Heart left ventricle (tissue), 16 donors: ENCODE data around the gene OSBPL10. TPM values are rescaled to one million over a fixed set of nuclear protein-coding genes. Genes with fewer than 3 reads are reported as not detected.

ENCODE experiments used
- ATAC-seq, 4 donors: fragments of 200-7000 bp; cut with Tn5 transposase; one replicate each; pipeline ENCODE4 v1.9.1; 2020 to 2022; ENCODE audit warnings: moderate library complexity in 4 of 4, mild to moderate bottlenecking in 3 of 4, moderate number of reproducible peaks in 1 of 4
- DNase-seq, 5 donors: peaks; one replicate each; pipeline ENCODE4 v3.0.0-alpha.2; 2020
- H3K27ac ChIP-seq, 12 donors: fragments of 200-600 bp; sonication (generic) in 4 of 12; one replicate each; pipeline versions ENCODE4 v1.5.0 to v1.8.0; 2016 to 2022; ENCODE audit warnings: mild to moderate bottlenecking in 2 of 12
- H3K27me3 ChIP-seq, 9 donors: fragments of 200-600 bp; sonication (generic) in 2 of 9; one replicate each; pipeline versions ENCODE4 v1.5.1 to v1.8.0; 2016 to 2022; ENCODE audit warnings: mild to moderate bottlenecking in 3 of 9
- H3K36me3 ChIP-seq, 9 donors: fragments of 200-600 bp; sonication (generic) in 2 of 9; one replicate each; pipeline versions ENCODE4 v1.5.0 to v1.8.0; 2018 to 2022; ENCODE audit warnings: mild to moderate bottlenecking in 2 of 9
- H3K4me1 ChIP-seq, 12 donors: fragments of 200-600 bp; sonication (generic) in 4 of 12; one replicate each; pipeline versions ENCODE4 v1.5.0 to v1.8.0; 2016 to 2022; ENCODE audit warnings: mild to moderate bottlenecking in 3 of 12
- H3K4me3 ChIP-seq, 12 donors: fragments of 200-600 bp; sonication (generic) in 4 of 12; one replicate each; pipeline versions ENCODE4 v1.5.0 to v1.8.0; 2017 to 2022; ENCODE audit warnings: mild to moderate bottlenecking in 9 of 12, moderate library complexity in 4 of 12
- H3K9me3 ChIP-seq, 12 donors: fragments of 200-600 bp; sonication (generic) in 4 of 12; one replicate each; pipeline versions ENCODE4 v1.5.0 to v1.8.0; 2016 to 2022; ENCODE audit warnings: mild to moderate bottlenecking in 1 of 12
- POLR2A ChIP-seq, 2 donors: fragments of 450-650 bp; IDR thresholded peaks; one replicate each; pipeline ENCODE4 v1.6.1; 2017; ENCODE audit warnings: antibody characterized with exemption in 2 of 2, mild to moderate bottlenecking in 2 of 2, moderate library complexity in 2 of 2
- WGBS, 4 donors: extraction: QIAGEN DNeasy Blood & Tissue Kit in 2 of 4; methylation state at CpG; one replicate each; pipeline versions ENCODE4 v1.1.5 to v1.1.7; 2013 to 2018; 5-methylcytosine and 5-hydroxymethylcytosine counted together
- intact Hi-C, 10 donors: fragments of 100-400 bp; cut with DNase I; formaldehyde crosslinking; loops; one replicate each; pipeline versions ENCODE4 v1.11.1 to v1.14.2; 2022
- polyA plus RNA-seq, 2 donors: library from polyadenylated mRNA; stranded (reverse); fragments of 200-250 nt; gene quantifications; one replicate each; pipeline ENCODE4 v1.2.3, GENCODE V29; 2013
- total RNA-seq, 9 donors: library from RNA; depleted of rRNA in 2 of 9; stranded (reverse); fragments of >200 nt in 2 of 9; fragmentation: NEBNext Ultra II Directional in 3 of 9; extraction: Animal tissue kit (Norgen Biotek cat#: 25700) in 3 of 9; gene quantifications; one replicate each; pipeline versions ENCODE4 v1.1.0 to v1.2.4, GENCODE V29; 2016 to 2023
- TF ChIP-seq, protein P1 (sequence below), 12 donors: fragments of 200-600 bp; sonication (generic) in 4 of 12; IDR thresholded peaks; one replicate each; pipeline versions ENCODE4 v1.5.0 to v1.8.0; 2018 to 2022; ENCODE audit warnings: antibody characterized with exemption in 12 of 12, mild to moderate bottlenecking in 5 of 12
- donor health status: ischemic (EF 13 %, LVEDD 7.1; RV severe dilation, severe dysfunction).
- donor health status: healthy with polysubstance abuse.
- donor health status: DM: no; HTN: yes; CAD: no.
- donor health status: DM: no; HTN: no; CAD: no.
- donor health status: ischemic (EF 25% LVEDD 6.9; RV normal size, moderate dysfunction).
- donor health status: ischemic (EF 25% LVEDD 5.7; RV mildly dilated, moderate dysfunction).
- donor health status: healthy.
- donor health status: DM: yes; HTN: yes; CAD: no.
- donor health status: ischemic (EF 35%, LVEDD 5.7; RV mildly dilated, moderate dysfunction).
- donor health status: nonischemic (EF 11% LVEDD 7.7; RV severe dilation, severe dysfunction).
- donor health status: DM: yes; HTN: yes; CAD: no.
- donor health status: PGD.
- donor health status: ischemic (EF 29% LVEDD 5.4; RV normal size, mild dysfunction).
- donor health status: nonischemic (EF 23%, LVEDD 6.1; RV moderate dilation, normal function).

The OSBPL10 gene
- total and polyA plus RNA-seq, 11 donors = 1.3 to 12.7 (median 3.9) TPM

DNA sequence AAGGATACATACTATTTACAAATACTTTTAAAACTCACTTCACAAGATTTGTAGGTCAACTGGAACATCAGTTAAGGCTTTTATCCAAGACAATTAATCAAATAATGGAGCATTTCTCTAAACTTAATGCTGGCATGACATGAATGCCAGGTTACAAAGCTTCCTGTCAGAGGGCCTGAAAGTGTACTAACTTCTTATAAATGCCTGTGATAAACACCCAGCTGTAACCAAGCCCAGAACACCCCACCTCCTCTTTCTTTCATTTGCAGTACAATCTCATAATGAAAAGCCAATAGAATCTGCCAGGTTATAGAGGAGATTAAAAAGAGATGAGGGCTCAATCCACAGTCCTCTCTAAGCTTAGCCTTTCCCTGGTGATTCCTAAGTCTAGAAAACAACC is 214.4 kb downstream of the OSBPL10 start:
- Histone ChIP-seq H3K27me3 (no peaks in the 10 kb centered on the region), H3K4me1 (peaks cover 0 to 7% (median 1%) of the 10 kb centered on the region in 12 donors), H3K27ac (no peak overlapping the region), H3K9me3 (no peaks in the 10 kb centered on the region), H3K4me3 (no peak overlapping the region), H3K36me3 (no peaks in the 10 kb centered on the region)
- no peak for ATAC-seq
- no peak for DNase-seq
- TF ChIP-seq, protein P1, sequence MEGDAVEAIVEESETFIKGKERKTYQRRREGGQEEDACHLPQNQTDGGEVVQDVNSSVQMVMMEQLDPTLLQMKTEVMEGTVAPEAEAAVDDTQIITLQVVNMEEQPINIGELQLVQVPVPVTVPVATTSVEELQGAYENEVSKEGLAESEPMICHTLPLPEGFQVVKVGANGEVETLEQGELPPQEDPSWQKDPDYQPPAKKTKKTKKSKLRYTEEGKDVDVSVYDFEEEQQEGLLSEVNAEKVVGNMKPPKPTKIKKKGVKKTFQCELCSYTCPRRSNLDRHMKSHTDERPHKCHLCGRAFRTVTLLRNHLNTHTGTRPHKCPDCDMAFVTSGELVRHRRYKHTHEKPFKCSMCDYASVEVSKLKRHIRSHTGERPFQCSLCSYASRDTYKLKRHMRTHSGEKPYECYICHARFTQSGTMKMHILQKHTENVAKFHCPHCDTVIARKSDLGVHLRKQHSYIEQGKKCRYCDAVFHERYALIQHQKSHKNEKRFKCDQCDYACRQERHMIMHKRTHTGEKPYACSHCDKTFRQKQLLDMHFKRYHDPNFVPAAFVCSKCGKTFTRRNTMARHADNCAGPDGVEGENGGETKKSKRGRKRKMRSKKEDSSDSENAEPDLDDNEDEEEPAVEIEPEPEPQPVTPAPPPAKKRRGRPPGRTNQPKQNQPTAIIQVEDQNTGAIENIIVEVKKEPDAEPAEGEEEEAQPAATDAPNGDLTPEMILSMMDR (IDR thresholded peaks at IDR 0.05) = no peak
- no peak for TF ChIP-seq POLR2A (IDR thresholded peaks at IDR 0.05)
- intact Hi-C loops = loop anchor here (5.0 to 10.0 kb wide), 10 partner anchors 154 to 1002 kb away; partner anchors contain the start of gene STT3B (in 1 of the 10)

DNA sequence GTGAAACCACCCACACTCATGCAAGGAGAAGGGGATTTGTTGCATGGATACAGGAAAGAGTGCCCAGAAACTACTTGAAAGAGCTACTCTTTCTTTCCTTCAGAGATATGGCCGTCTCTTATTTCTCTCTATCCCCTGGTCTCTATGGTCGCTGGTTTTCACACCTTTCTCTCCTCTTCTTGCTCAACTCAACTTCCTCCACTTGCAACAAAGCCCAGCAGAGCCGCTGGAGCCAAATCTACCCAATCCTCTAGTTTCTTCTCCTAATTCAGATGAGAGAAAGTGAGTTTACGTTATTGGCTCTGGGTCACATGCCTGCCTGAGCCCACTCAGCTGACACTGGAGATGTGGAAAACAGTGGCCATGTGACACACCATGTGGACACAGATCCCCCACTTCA is 215.2 kb downstream of the OSBPL10 start:
- H3K4me3 ChIP-seq = no peak overlapping the region
- H3K27me3 ChIP-seq = no peaks in the 10 kb centered on the region
- ATAC-seq (no peak), DNase-seq (no peak)
- no peaks in the 10 kb centered on the region for H3K9me3 ChIP-seq
- peaks cover 0 to 7% (median 1%) of the 10 kb centered on the region in 12 donors for H3K4me1 ChIP-seq
- H3K36me3 ChIP-seq = no peaks in the 10 kb centered on the region
- 70 to 93% (median 88%) methylated on average over 4 of the region's 4 CpGs for WGBS, 4 donors
- intact Hi-C loops = loop anchor here (5.0 to 10.0 kb wide), 10 partner anchors 154 to 1001 kb away; partner anchors contain the start of gene STT3B (in 1 of the 10)
- H3K27ac ChIP-seq = no peak overlapping the region
- TF ChIP-seq, protein P1 (IDR thresholded peaks at IDR 0.05) = no peak
- no peak for TF ChIP-seq POLR2A (IDR thresholded peaks at IDR 0.05)

DNA sequence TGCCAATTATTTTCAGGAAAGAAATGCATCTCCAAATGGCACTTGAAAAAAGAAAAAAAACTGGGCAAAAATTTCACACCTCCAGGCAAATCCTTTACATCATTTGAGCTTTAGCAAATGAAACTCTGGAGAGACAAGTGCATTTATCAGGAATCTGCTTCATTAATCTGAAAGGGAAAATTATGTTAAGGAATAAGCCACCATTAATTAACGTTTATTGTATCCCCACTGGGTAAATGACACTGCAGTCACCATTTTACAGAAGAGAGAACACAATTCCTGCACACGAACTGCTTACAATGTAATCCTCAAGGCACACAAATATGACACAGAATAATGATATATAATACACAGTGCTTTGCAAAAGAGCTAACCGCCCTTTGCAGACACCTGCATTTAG is 217.3 kb downstream of the OSBPL10 start:
- Histone ChIP-seq H3K4me3 (no peak overlapping the region), H3K27ac (no peak overlapping the region), H3K9me3 (no peaks in the 10 kb centered on the region), H3K27me3 (no peaks in the 10 kb centered on the region), H3K36me3 (no peaks in the 10 kb centered on the region), H3K4me1 (peaks cover 0 to 4% (median 0%) of the 10 kb centered on the region in 12 donors)
- intact Hi-C loops = loop anchor here in 4 of 10 donors (10.0 kb wide), 4 partner anchors 159 to 999 kb away; no protein-coding TSS in a partner anchor
- WGBS, 4 donors = 86 to 92% (median 87%) methylated on average over 3 of the region's 3 CpGs
- no peak for DNase-seq
- no peak for ATAC-seq
- TF ChIP-seq POLR2A (IDR thresholded peaks at IDR 0.05) = no peak
- TF ChIP-seq, protein P1 (IDR thresholded peaks at IDR 0.05) = no peak

DNA sequence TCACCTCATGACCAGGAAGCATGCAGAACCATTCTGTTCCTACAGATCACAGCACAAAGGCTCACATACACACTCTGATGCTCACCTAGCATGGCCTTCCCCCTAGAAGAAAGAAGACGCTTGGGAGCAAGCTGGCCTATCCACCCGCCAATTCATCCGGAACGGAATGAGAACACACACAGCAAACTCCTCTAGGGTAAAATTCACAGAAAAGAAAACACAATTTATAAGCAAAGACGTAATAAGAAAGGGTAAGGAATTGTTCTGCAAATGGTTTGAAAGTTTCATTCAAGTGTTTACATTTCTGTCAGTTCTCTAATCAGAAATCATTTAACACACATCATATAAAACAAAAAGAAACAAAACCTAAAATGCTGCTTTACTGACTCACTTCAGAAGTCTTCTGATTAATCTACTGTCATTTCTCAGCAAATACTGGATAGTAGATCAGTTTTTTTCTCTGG is 218.1 kb downstream of the OSBPL10 start:
- Histone ChIP-seq H3K4me3 (no peak overlapping the region), H3K36me3 (no peaks in the 10 kb centered on the region), H3K27ac (no peak overlapping the region), H3K27me3 (no peaks in the 10 kb centered on the region), H3K9me3 (no peaks in the 10 kb centered on the region), H3K4me1 (peaks cover 0 to 4% (median 0%) of the 10 kb centered on the region in 12 donors)
- intact Hi-C loops = loop anchor here in 4 of 10 donors (10.0 kb wide), 4 partner anchors 158 to 998 kb away; no protein-coding TSS in a partner anchor
- ATAC-seq (no peak), DNase-seq (no peak)
- TF ChIP-seq, protein P1 (IDR thresholded peaks at IDR 0.05) = no peak
- TF ChIP-seq POLR2A (IDR thresholded peaks at IDR 0.05) = no peak
- 96 to 98% (median 98%) methylated on average over 5 of the region's 5 CpGs for WGBS, 4 donors
